ENCODE data around the gene CDK19.
"Not testable (repeated sequence)": the region's sequence is repeated elsewhere in the genome, so short reads cannot be mapped to it uniquely, and the experiment has no call there.

The CDK19 gene

GRCh38 chr6:110809792-110810191 is 5.5 kb downstream of the CDK19 start:
- no peak overlapping the region for H2AFZ ChIP-seq (ENCODE audit: low read length)
- H3K9ac ChIP-seq (ENCODE audit: low read length) = no peak overlapping the region
- peaks cover 12% of the 10 kb centered on the region for H3F3A ChIP-seq (ENCODE audit: insufficient read depth, low read length)
- H3K4me2 ChIP-seq (ENCODE audit: low read length) = no peak overlapping the region
- no peaks in the 10 kb centered on the region for H3K9me2 ChIP-seq (ENCODE audit: low read depth, low read length)
- peaks cover 77% of the 10 kb centered on the region for H3K4me1 ChIP-seq (ENCODE audit: insufficient read depth, low read length, severe bottlenecking)
- no peaks in the 10 kb centered on the region for H3K27me3 ChIP-seq (ENCODE audit: insufficient read depth, low read length)
- peak overlapping the region; percentile 89 for H3K27ac ChIP-seq (ENCODE audit: low read depth, low read length, poor library complexity, severe bottlenecking)
- H3K9me3 ChIP-seq (ENCODE audit: low read length) = no peaks in the 10 kb centered on the region; the same call in 1 of the 2 replicates
- H3K4me3 ChIP-seq (ENCODE audit: low read depth, low read length, poor library complexity, severe bottlenecking) = no peak overlapping the region
- no peaks in the 10 kb centered on the region for H4K20me1 ChIP-seq (ENCODE audit: insufficient read depth, low read length)
- TF ChIP-seq EZH2 (IDR thresholded peaks at IDR 0.05; ENCODE audit: borderline replicate concordance, low read length) (no peak), CTCF (IDR thresholded peaks at IDR 0.05; ENCODE audit: low read length) (no peak)
- H3K36me3 ChIP-seq (ENCODE audit: insufficient read depth, low read length) = peaks cover 9% of the 10 kb centered on the region
- H3K79me2 ChIP-seq (ENCODE audit: insufficient read depth, low read length) = peaks cover 77% of the 10 kb centered on the region

GRCh38 chr6:110802175-110802574 is 13.1 kb downstream of the CDK19 start:
- not testable (repeated sequence) for H3K4me2 ChIP-seq (ENCODE audit: low read length); H3K27me3 ChIP-seq (ENCODE audit: insufficient read depth, low read length); H2AFZ ChIP-seq (ENCODE audit: low read length); H3K36me3 ChIP-seq (ENCODE audit: insufficient read depth, low read length); H3K9me3 ChIP-seq (ENCODE audit: low read length); H3K9ac ChIP-seq (ENCODE audit: low read length); H3K4me3 ChIP-seq (ENCODE audit: low read depth, low read length, poor library complexity, severe bottlenecking); H4K20me1 ChIP-seq (ENCODE audit: insufficient read depth, low read length); H3K27ac ChIP-seq (ENCODE audit: low read depth, low read length, poor library complexity, severe bottlenecking); H3K9me2 ChIP-seq (ENCODE audit: low read depth, low read length); H3F3A ChIP-seq (ENCODE audit: insufficient read depth, low read length)
- H3K4me1 ChIP-seq (ENCODE audit: insufficient read depth, low read length, severe bottlenecking) = peaks cover 42% of the 10 kb centered on the region
- peaks cover 77% of the 10 kb centered on the region for H3K79me2 ChIP-seq (ENCODE audit: insufficient read depth, low read length)

DNA sequence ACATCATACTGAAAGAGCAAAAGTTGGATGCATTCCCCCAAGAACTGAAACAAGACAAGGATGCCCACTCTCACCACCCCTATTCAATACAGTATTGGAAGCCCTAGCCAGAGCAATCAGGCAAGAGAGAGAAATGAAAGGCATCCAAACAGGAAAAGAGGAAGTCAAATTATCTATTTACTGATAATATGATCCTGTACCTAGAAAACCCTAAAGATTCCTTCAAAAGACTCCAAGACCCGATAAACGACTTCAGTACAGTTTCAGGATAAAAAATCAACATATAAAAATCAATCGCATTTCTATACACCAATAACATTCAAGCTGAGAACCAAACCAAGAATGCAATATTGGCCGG is 14.5 kb downstream of the CDK19 start:
- Histone ChIP-seq H2AFZ (ENCODE audit: low read length) (no peak overlapping the region), H3K9me3 (ENCODE audit: low read length) (peaks cover 6% of the 10 kb centered on the region; the same call in 1 of the 2 replicates), H3F3A (ENCODE audit: insufficient read depth, low read length) (no peaks in the 10 kb centered on the region), H4K20me1 (ENCODE audit: insufficient read depth, low read length) (no peaks in the 10 kb centered on the region), H3K4me2 (ENCODE audit: low read length) (no peak overlapping the region), H3K79me2 (ENCODE audit: insufficient read depth, low read length) (peaks cover 69% of the 10 kb centered on the region), H3K9me2 (ENCODE audit: low read depth, low read length) (no peaks in the 10 kb centered on the region), H3K4me1 (ENCODE audit: insufficient read depth, low read length, severe bottlenecking) (peaks cover 29% of the 10 kb centered on the region), H3K27me3 (ENCODE audit: insufficient read depth, low read length) (no peaks in the 10 kb centered on the region), H3K36me3 (ENCODE audit: insufficient read depth, low read length) (peaks cover 6% of the 10 kb centered on the region; the same call in 1 of the 2 replicates), H3K9ac (ENCODE audit: low read length) (no peak overlapping the region), H3K4me3 (ENCODE audit: low read depth, low read length, poor library complexity, severe bottlenecking) (no peak overlapping the region), H3K27ac (ENCODE audit: low read depth, low read length, poor library complexity, severe bottlenecking) (no peak overlapping the region)
- TF ChIP-seq EZH2 (IDR thresholded peaks at IDR 0.05; ENCODE audit: borderline replicate concordance, low read length) (no peak), CTCF (IDR thresholded peaks at IDR 0.05; ENCODE audit: low read length) (no peak)

DNA sequence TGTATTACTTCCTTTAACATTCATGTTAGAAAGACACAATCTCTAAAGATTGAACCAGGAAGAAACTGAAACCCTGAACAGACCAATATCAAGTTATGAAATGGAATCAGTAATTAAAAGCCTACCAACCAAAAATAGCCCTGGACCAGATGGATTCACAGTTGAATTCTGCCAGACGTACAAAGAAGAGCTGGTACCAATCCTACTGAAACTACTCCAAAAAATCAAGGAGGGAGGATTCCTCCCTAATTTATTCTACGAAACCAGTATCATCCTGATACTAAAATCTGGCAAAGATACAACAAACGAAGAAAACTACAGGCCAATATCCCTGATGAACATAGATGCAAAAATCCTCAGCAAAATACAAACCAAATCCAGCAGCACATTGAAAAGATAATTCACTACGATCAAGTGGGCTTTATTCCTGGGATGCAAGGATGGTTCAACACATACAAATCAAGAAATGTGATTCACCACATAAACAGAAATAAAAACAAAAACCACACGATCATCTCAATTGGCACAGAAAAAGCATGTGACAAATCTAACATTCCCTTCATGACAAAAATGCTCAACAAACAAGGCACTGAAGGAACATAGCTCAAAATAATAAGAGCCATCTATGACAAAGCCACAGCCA is 15.0 kb downstream of the CDK19 start:
- Histone ChIP-seq H3K27me3 (ENCODE audit: insufficient read depth, low read length) (no peaks in the 10 kb centered on the region), H3K4me1 (ENCODE audit: insufficient read depth, low read length, severe bottlenecking) (peaks cover 25% of the 10 kb centered on the region), H3K9me2 (ENCODE audit: low read depth, low read length) (no peaks in the 10 kb centered on the region), H3K9me3 (ENCODE audit: low read length) (peaks cover 6% of the 10 kb centered on the region; the same call in 1 of the 2 replicates), H2AFZ (ENCODE audit: low read length) (no peak overlapping the region), H3K4me2 (ENCODE audit: low read length) (no peak overlapping the region), H3K9ac (ENCODE audit: low read length) (no peak overlapping the region), H3K36me3 (ENCODE audit: insufficient read depth, low read length) (peaks cover 6% of the 10 kb centered on the region; the same call in 1 of the 2 replicates), H3K79me2 (ENCODE audit: insufficient read depth, low read length) (peaks cover 69% of the 10 kb centered on the region), H3F3A (ENCODE audit: insufficient read depth, low read length) (no peaks in the 10 kb centered on the region), H3K27ac (ENCODE audit: low read depth, low read length, poor library complexity, severe bottlenecking) (no peak overlapping the region), H4K20me1 (ENCODE audit: insufficient read depth, low read length) (no peaks in the 10 kb centered on the region), H3K4me3 (ENCODE audit: low read depth, low read length, poor library complexity, severe bottlenecking) (no peak overlapping the region)
- TF ChIP-seq EZH2 (IDR thresholded peaks at IDR 0.05; ENCODE audit: borderline replicate concordance, low read length) = no peak
- TF ChIP-seq CTCF (IDR thresholded peaks at IDR 0.05; ENCODE audit: low read length) = no peak

All from OCI-LY1 (cell line).